HEK293 (cell line): Measurements from ENCODE around the gene TMEM167A.

Experiments
- CTCF ChIA-PET: fragments of 350-600 bp; formaldehyde crosslinking; extraction: SDS; loops from one replicate; lab custom pipeline; 2021; ENCODE audit warnings: antibody characterized with exemption; lab: Yijun Ruan, JAX
- POLR2A ChIA-PET: fragments of 300-600 bp; formaldehyde crosslinking; extraction: SDS; loops from one replicate; lab custom pipeline; 2020; ENCODE audit warnings: antibody characterized with exemption, inconsistent platforms; lab: Yijun Ruan, JAX
- H3K27ac ChIP-seq: fragments of 200-500 bp; sonication (Bioruptor generic); 2 replicates; pipeline ENCODE4 v1.5.1; 2014; ENCODE audit warnings: low read depth, low read length, control low read depth, inconsistent platforms; ENCODE audit errors: extremely low read depth
- H3K36me3 ChIP-seq, 2 experiments: fragments of 200-500 bp in 1 of 2; sonication (Bioruptor generic) in 1 of 2; 1 replicate in 1 of 2; 2 replicates in 1 of 2; pipeline ENCODE4 v1.5.1; 2014 to 2017; ENCODE audit warnings: inconsistent platforms in 2 of 2, low read length in 2 of 2; ENCODE audit not compliant: control insufficient read depth in 2 of 2, insufficient read depth in 1 of 2
- H3K4me1 ChIP-seq: fragments of 200-500 bp; sonication (Bioruptor generic); 2 replicates; pipeline ENCODE4 v1.5.1; 2014; ENCODE audit warnings: mild to moderate bottlenecking, low read length, inconsistent platforms; ENCODE audit not compliant: control insufficient read depth, insufficient read depth
- H3K4me3 ChIP-seq: 2 replicates; pipeline ENCODE4 v1.5.1; 2011; ENCODE audit warnings: low read depth, mild to moderate bottlenecking, control low read depth, low read length, moderate library complexity
- H3K9me3 ChIP-seq: fragments of 200-500 bp; sonication (Bioruptor generic); 2 replicates; pipeline ENCODE4 v1.5.1; 2014; ENCODE audit warnings: low read depth, low read length, inconsistent platforms; ENCODE audit not compliant: control insufficient read depth, insufficient read depth
- FEZF1 ChIP-seq: fragments of 450-650 bp; formaldehyde crosslinking; IDR thresholded peaks from 2 replicates; pipeline ENCODE4 v1.5.1; 2016; ENCODE audit warnings: missing biosample characterization, missing genetic modification characterization
- GFI1B ChIP-seq: fragments of 450-650 bp; formaldehyde crosslinking; IDR thresholded peaks from 2 replicates; pipeline ENCODE4 v1.5.1; 2016; ENCODE audit warnings: missing biosample characterization, missing genetic modification characterization
- OVOL3 ChIP-seq: fragments of 450-650 bp; formaldehyde crosslinking; IDR thresholded peaks from 2 replicates; pipeline ENCODE4 v1.5.1; 2016; ENCODE audit warnings: missing biosample characterization, missing genetic modification characterization
- RBAK ChIP-seq: fragments of 450-650 bp; formaldehyde crosslinking; IDR thresholded peaks from 2 replicates; pipeline ENCODE4 v1.5.1; 2016; ENCODE audit warnings: missing biosample characterization, missing genetic modification characterization
- REPIN1 ChIP-seq: fragments of 450-650 bp; formaldehyde crosslinking; IDR thresholded peaks from 2 replicates; pipeline ENCODE4 v1.5.1; 2017; ENCODE audit warnings: missing biosample characterization, missing genetic modification characterization, low read depth
- YY1 ChIP-seq: fragments of 450-650 bp; formaldehyde crosslinking; IDR thresholded peaks from 2 replicates; pipeline ENCODE4 v1.5.1; 2018; ENCODE audit warnings: missing biosample characterization, missing genetic modification characterization
- ZBTB10 ChIP-seq: fragments of 450-650 bp; formaldehyde crosslinking; IDR thresholded peaks from 2 replicates; pipeline ENCODE4 v1.5.1; 2016; ENCODE audit warnings: missing biosample characterization, missing genetic modification characterization
- ZEB2 ChIP-seq: fragments of 450-650 bp; formaldehyde crosslinking; IDR thresholded peaks from 2 replicates; pipeline ENCODE4 v1.5.1; 2016; ENCODE audit warnings: missing biosample characterization, missing genetic modification characterization
- ZFP3 ChIP-seq: fragments of 450-650 bp; formaldehyde crosslinking; IDR thresholded peaks from 2 replicates; pipeline ENCODE4 v1.5.1; 2016; ENCODE audit warnings: low read depth, missing biosample characterization, missing genetic modification characterization
- ZNF114 ChIP-seq: fragments of 450-650 bp; formaldehyde crosslinking; IDR thresholded peaks from 2 replicates; pipeline ENCODE4 v1.5.0; 2017; ENCODE audit warnings: missing biosample characterization, missing genetic modification characterization
- ZNF132 ChIP-seq: fragments of 450-650 bp; formaldehyde crosslinking; IDR thresholded peaks from 2 replicates; pipeline ENCODE4 v1.5.1; 2017; ENCODE audit warnings: missing biosample characterization, missing genetic modification characterization, borderline replicate concordance
- ZNF211 ChIP-seq: fragments of 450-650 bp; formaldehyde crosslinking; IDR thresholded peaks from 2 replicates; pipeline ENCODE4 v1.5.1; 2016; ENCODE audit warnings: low read depth, missing biosample characterization, missing genetic modification characterization
- ZNF280C ChIP-seq: fragments of 450-650 bp; formaldehyde crosslinking; IDR thresholded peaks from 2 replicates; pipeline ENCODE4 v1.5.1; 2016; ENCODE audit warnings: missing biosample characterization, missing genetic modification characterization
- ZNF366 ChIP-seq: fragments of 450-650 bp; formaldehyde crosslinking; conservative IDR thresholded peaks from 2 replicates; pipeline ENCODE4 v1.5.1; 2016; ENCODE audit warnings: missing biosample characterization, missing genetic modification characterization
- ZNF404 ChIP-seq: fragments of 450-650 bp; formaldehyde crosslinking; IDR thresholded peaks from 2 replicates; pipeline ENCODE4 v1.5.1; 2017; ENCODE audit warnings: missing biosample characterization, missing genetic modification characterization
- ZNF473 ChIP-seq: fragments of 450-650 bp; formaldehyde crosslinking; IDR thresholded peaks from 2 replicates; pipeline ENCODE4 v1.5.1; 2017; ENCODE audit warnings: missing biosample characterization, missing genetic modification characterization
- ZNF560 ChIP-seq: fragments of 450-650 bp; formaldehyde crosslinking; IDR thresholded peaks from 2 replicates; pipeline ENCODE4 v1.5.1; 2017; ENCODE audit warnings: missing biosample characterization, missing genetic modification characterization, borderline replicate concordance
- ZNF623 ChIP-seq: fragments of 450-650 bp; formaldehyde crosslinking; IDR thresholded peaks from 2 replicates; pipeline ENCODE4 v1.5.1; 2016; ENCODE audit warnings: missing biosample characterization, missing genetic modification characterization
- ZNF639 ChIP-seq: fragments of 450-650 bp; formaldehyde crosslinking; IDR thresholded peaks from 2 replicates; pipeline ENCODE4 v1.5.1; 2016; ENCODE audit warnings: missing biosample characterization, missing genetic modification characterization
- ZXDB ChIP-seq: fragments of 450-650 bp; formaldehyde crosslinking; IDR thresholded peaks from 2 replicates; pipeline ENCODE4 v1.5.1; 2016; ENCODE audit warnings: missing biosample characterization, missing genetic modification characterization
- TF ChIP-seq, protein P1 (sequence below): fragments of 450-650 bp; formaldehyde crosslinking; conservative IDR thresholded peaks from 2 replicates; pipeline ENCODE4 v1.5.1; 2016; ENCODE audit warnings: low read depth, missing biosample characterization, missing genetic modification characterization
- TF ChIP-seq, protein P2 (sequence below): fragments of 450-650 bp; formaldehyde crosslinking; IDR thresholded peaks from 2 replicates; pipeline ENCODE4 v1.5.1; 2016; ENCODE audit warnings: missing biosample characterization, missing genetic modification characterization

Gene TMEM167A

GRCh38 chr5:83099445-83099844 is 22.3 kb upstream of the TMEM167A start:
- H3K9me3 ChIP-seq: no peaks in the 10 kb centered on the region
- H3K4me3 ChIP-seq: no peak overlapping the region
- peaks cover 29% of the 10 kb centered on the region for H3K4me1 ChIP-seq
- no peak overlapping the region for H3K27ac ChIP-seq
- no peak for TF ChIP-seq ZNF114 (tag by site-specific recombination)
- TF ChIP-seq OVOL3 (tag by site-specific recombination): no peak
- peak; percentile 48; the same call in 1 of the 2 replicates for TF ChIP-seq ZNF366
- TF ChIP-seq ZNF132 (tag by site-specific recombination): no peak
- 0 out of 2 replicates have a peak, but pooled peaks have one; percentile 35 for TF ChIP-seq ZXDB (tag by site-specific recombination)
- no peak for TF ChIP-seq ZNF473 (tag by site-specific recombination)
- no peak for TF ChIP-seq ZNF639 (tag by site-specific recombination)
- no peak for TF ChIP-seq ZNF404 (tag by site-specific recombination)
- TF ChIP-seq, all 188 proteins: peak for 2
- POLR2A ChIA-PET: no interaction called here
- CTCF ChIA-PET: no interaction called here
- no peaks in the 10 kb centered on the region for H3K36me3 ChIP-seq

DNA sequence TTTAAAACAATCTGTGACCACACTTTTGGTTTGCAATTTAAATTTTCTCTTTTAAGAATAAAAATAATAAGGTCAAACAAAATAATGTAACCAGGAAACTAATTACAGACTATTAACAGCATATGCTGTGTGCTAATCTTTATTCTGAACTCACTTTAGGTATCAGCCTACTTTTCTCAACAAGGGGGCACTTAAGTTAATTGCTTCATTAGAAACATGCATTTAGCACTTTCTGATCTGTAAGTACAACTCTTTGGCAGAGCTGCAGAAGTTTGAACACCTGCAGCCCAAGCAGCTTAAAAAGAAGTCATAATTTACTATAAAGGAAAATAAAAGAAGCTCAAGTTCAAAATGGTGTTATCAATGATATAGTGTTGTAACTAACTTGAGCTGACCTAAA is 21.8 kb upstream of the TMEM167A start:
- CTCF ChIA-PET: no interaction called here
- TF ChIP-seq ZNF211 (tag by site-specific recombination) (no peak), YY1 (tag by site-specific recombination) (no peak), GFI1B (tag by site-specific recombination) (no peak), ZEB2 (tag by site-specific recombination) (no peak), ZFP3 (tag by site-specific recombination) (no peak), ZNF623 (tag by site-specific recombination) (no peak), ZBTB10 (tag by site-specific recombination) (no peak), REPIN1 (tag by site-specific recombination) (no peak), ZNF280C (tag by site-specific recombination) (no peak), ZNF639 (tag by site-specific recombination) (no peak), ZNF560 (tag by site-specific recombination) (no peak), RBAK (no peak), FEZF1 (peak; percentile 61)
- TF ChIP-seq, protein P1, sequence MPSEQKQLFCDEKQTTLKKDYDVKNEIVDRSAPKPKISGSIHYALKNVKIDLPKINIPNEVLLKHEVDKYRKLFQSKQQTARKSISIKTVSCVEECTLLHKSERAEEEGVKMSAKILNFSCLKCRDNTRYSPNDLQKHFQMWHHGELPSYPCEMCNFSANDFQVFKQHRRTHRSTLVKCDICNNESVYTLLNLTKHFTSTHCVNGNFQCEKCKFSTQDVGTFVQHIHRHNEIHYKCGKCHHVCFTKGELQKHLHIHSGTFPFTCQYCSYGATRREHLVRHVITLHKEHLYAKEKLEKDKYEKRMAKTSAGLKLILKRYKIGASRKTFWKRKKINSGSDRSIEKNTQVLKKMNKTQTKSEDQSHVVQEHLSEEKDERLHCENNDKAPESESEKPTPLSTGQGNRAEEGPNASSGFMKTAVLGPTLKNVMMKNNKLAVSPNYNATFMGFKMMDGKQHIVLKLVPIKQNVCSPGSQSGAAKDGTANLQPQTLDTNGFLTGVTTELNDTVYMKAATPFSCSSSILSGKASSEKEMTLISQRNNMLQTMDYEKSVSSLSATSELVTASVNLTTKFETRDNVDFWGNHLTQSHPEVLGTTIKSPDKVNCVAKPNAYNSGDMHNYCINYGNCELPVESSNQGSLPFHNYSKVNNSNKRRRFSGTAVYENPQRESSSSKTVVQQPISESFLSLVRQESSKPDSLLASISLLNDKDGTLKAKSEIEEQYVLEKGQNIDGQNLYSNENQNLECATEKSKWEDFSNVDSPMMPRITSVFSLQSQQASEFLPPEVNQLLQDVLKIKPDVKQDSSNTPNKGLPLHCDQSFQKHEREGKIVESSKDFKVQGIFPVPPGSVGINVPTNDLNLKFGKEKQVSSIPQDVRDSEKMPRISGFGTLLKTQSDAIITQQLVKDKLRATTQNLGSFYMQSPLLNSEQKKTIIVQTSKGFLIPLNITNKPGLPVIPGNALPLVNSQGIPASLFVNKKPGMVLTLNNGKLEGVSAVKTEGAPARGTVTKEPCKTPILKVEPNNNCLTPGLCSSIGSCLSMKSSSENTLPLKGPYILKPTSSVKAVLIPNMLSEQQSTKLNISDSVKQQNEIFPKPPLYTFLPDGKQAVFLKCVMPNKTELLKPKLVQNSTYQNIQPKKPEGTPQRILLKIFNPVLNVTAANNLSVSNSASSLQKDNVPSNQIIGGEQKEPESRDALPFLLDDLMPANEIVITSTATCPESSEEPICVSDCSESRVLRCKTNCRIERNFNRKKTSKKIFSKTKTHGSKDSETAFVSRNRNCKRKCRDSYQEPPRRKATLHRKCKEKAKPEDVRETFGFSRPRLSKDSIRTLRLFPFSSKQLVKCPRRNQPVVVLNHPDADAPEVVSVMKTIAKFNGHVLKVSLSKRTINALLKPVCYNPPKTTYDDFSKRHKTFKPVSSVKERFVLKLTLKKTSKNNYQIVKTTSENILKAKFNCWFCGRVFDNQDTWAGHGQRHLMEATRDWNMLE (tag by site-specific recombination): no peak
- TF ChIP-seq, protein P2, sequence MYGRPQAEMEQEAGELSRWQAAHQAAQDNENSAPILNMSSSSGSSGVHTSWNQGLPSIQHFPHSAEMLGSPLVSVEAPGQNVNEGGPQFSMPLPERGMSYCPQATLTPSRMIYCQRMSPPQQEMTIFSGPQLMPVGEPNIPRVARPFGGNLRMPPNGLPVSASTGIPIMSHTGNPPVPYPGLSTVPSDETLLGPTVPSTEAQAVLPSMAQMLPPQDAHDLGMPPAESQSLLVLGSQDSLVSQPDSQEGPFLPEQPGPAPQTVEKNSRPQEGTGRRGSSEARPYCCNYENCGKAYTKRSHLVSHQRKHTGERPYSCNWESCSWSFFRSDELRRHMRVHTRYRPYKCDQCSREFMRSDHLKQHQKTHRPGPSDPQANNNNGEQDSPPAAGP (tag by site-specific recombination): no peak

More for the DNA sequence above, 21.8 kb upstream of the TMEM167A start:
- H3K4me1 ChIP-seq: peaks cover 29% of the 10 kb centered on the region
- no peak overlapping the region for H3K27ac ChIP-seq
- POLR2A ChIA-PET: no interaction called here
- no peaks in the 10 kb centered on the region for H3K9me3 ChIP-seq
- no peak overlapping the region for H3K4me3 ChIP-seq
- H3K36me3 ChIP-seq: no peaks in the 10 kb centered on the region
